Neural cell (in vitro differentiated cells): ENCODE data around the gene MKRN2.

Experiments
- EP300 ChIP-seq: fragments of 450-650 bp; conservative IDR thresholded peaks from 2 replicates; pipeline ENCODE4 v1.6.1; 2014; ENCODE audit warnings: antibody characterized with exemption, mild to moderate bottlenecking, moderate library complexity; ENCODE audit not compliant: poor library complexity, severe bottlenecking
- SMC3 ChIP-seq: fragments of 450-650 bp; conservative IDR thresholded peaks from 2 replicates; pipeline ENCODE4 v1.6.1; 2014; ENCODE audit warnings: antibody characterized with exemption, mild to moderate bottlenecking, moderate library complexity; ENCODE audit not compliant: poor library complexity
- TAF1 ChIP-seq: IDR thresholded peaks from 2 replicates; pipeline ENCODE4 v1.6.1; 2012; ENCODE audit warnings: low read depth
- TF ChIP-seq, protein P1 (sequence below): fragments of 450-650 bp; IDR thresholded peaks from 2 replicates; pipeline ENCODE4 v1.5.1; 2014; ENCODE audit warnings: antibody characterized with exemption, mild to moderate bottlenecking, moderate library complexity; ENCODE audit not compliant: poor library complexity, severe bottlenecking

DNA sequence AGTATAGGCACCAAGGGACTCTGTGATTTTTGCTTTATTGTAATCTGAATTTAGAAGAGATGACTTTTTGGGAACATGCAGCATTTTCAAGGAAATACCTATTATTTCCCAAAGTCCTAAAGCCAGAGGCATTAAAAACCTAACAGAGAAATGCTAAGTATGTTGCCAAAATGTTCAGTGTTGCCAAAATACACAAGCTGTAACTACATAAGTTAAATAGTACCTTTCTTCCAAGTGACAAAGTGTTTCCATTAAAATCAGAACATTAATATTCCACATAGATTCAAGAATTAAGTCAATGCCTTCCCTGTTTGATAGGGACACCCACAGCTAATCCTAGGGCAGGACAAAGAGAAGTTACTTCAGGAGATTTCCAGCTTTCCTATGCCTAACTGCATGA, 42.0 kb downstream of the MKRN2 start:
- TF ChIP-seq, protein P1, sequence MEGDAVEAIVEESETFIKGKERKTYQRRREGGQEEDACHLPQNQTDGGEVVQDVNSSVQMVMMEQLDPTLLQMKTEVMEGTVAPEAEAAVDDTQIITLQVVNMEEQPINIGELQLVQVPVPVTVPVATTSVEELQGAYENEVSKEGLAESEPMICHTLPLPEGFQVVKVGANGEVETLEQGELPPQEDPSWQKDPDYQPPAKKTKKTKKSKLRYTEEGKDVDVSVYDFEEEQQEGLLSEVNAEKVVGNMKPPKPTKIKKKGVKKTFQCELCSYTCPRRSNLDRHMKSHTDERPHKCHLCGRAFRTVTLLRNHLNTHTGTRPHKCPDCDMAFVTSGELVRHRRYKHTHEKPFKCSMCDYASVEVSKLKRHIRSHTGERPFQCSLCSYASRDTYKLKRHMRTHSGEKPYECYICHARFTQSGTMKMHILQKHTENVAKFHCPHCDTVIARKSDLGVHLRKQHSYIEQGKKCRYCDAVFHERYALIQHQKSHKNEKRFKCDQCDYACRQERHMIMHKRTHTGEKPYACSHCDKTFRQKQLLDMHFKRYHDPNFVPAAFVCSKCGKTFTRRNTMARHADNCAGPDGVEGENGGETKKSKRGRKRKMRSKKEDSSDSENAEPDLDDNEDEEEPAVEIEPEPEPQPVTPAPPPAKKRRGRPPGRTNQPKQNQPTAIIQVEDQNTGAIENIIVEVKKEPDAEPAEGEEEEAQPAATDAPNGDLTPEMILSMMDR: no peak
- no peak for TF ChIP-seq TAF1
- no peak for TF ChIP-seq SMC3
- no peak for TF ChIP-seq EP300
